Activated CD4-positive, alpha-beta T cell treated with anti-CD3 and anti-CD28 coated beads, Interleukin-2, amount 50 U/mL, for 1 hour (primary cell): ENCODE measurements around the gene SIM1.

ENCODE experiments used
- DNase-seq: peaks from one replicate; pipeline ENCODE4 v3.0.0-alpha.2; 2020

The SIM1 gene

GRCh38 chr6:100455230-100456124 lies 9.2 kb downstream of the SIM1 start:
- no peak for DNase-seq

- no peak for DNase-seq
Measured at GRCh38 chr6:100454551-100455229, 10.0 kb downstream of the SIM1 start.

- no peak for DNase-seq
Measured at GRCh38 chr6:100453701-100454521, 10.8 kb downstream of the SIM1 start.

- DNase-seq, result no peak
Measured at GRCh38 chr6:100452998-100453397, 11.7 kb downstream of the SIM1 start.

- no peak for DNase-seq
Measured at GRCh38 chr6:100451577-100451976, 13.1 kb downstream of the SIM1 start.

- no peak for DNase-seq
Measured at GRCh38 chr6:100449239-100449691, 15.5 kb downstream of the SIM1 start.

GRCh38 chr6:100447900-100448748 lies 16.6 kb downstream of the SIM1 start:
- DNase-seq, result no peak

- DNase-seq, result no peak
Measured at GRCh38 chr6:100447081-100447899, 17.4 kb downstream of the SIM1 start.

GRCh38 chr6:100446115-100447080 lies 18.3 kb downstream of the SIM1 start:
- no peak for DNase-seq

GRCh38 chr6:100445512-100445911 lies 19.2 kb downstream of the SIM1 start:
- DNase-seq, result no peak

GRCh38 chr6:100440935-100441334 lies 23.8 kb downstream of the SIM1 start:
- DNase-seq, result no peak

- no peak for DNase-seq
Measured at GRCh38 chr6:100435299-100435698, 29.4 kb downstream of the SIM1 start.

GRCh38 chr6:100433726-100434435 lies 30.8 kb downstream of the SIM1 start:
- DNase-seq, result no peak

GRCh38 chr6:100432136-100432535 lies 32.6 kb downstream of the SIM1 start:
- DNase-seq, result no peak

- no peak for DNase-seq
Measured at GRCh38 chr6:100430962-100431361, 33.8 kb downstream of the SIM1 start.

GRCh38 chr6:100427452-100427851 lies 37.3 kb downstream of the SIM1 start:
- DNase-seq, result no peak

- no peak for DNase-seq
Measured at GRCh38 chr6:100426744-100427338, 37.9 kb downstream of the SIM1 start.

- DNase-seq, result no peak
Measured at GRCh38 chr6:100426241-100426640, 38.5 kb downstream of the SIM1 start.

- DNase-seq, result no peak
Measured at GRCh38 chr6:100420711-100421110, 44.0 kb downstream of the SIM1 start.
